H9 (cell line): ENCODE measurements around the gene ADORA3. TPM values are rescaled to one million over a fixed set of nuclear protein-coding genes. Genes with fewer than 3 reads are reported as not detected.

Source experiments
- DNase-seq: peaks from one replicate; pipeline ENCODE4 v3.0.0-alpha.2; 2017
- H2AFZ ChIP-seq: one replicate; pipeline ENCODE4 v1.6.1; 2013; ENCODE audit warnings: mild to moderate bottlenecking, low read length, control low read depth, moderate library complexity
- H2AK5ac ChIP-seq: 2 replicates; pipeline ENCODE4 v1.6.1; 2013; ENCODE audit warnings: low read length, control low read depth, mixed read lengths; ENCODE audit not compliant: insufficient read length
- H2BK120ac ChIP-seq: one replicate; pipeline ENCODE4 v1.6.1; 2013; ENCODE audit warnings: low read depth, mild to moderate bottlenecking, low read length, control low read depth, inconsistent platforms; ENCODE audit not compliant: poor library complexity, severe bottlenecking
- H2BK12ac ChIP-seq: 2 replicates; pipeline ENCODE4 v1.6.1; 2013; ENCODE audit warnings: low read length, control low read depth, mixed read lengths, low read depth; ENCODE audit not compliant: insufficient read length
- H2BK15ac ChIP-seq: 2 replicates; pipeline ENCODE4 v1.6.1; 2013; ENCODE audit warnings: low read depth, low read length, control low read depth
- H2BK20ac ChIP-seq: one replicate; pipeline ENCODE4 v1.6.1; 2013; ENCODE audit warnings: low read depth, mild to moderate bottlenecking, low read length, control low read depth, inconsistent platforms; ENCODE audit not compliant: poor library complexity, severe bottlenecking
- H2BK5ac ChIP-seq: 2 replicates; pipeline ENCODE4 v1.6.1; 2013; ENCODE audit warnings: low read length, control low read depth, mixed read lengths; ENCODE audit not compliant: insufficient read length
- H3K14ac ChIP-seq: 2 replicates; pipeline ENCODE4 v1.6.1; 2013; ENCODE audit warnings: low read length, control low read depth; ENCODE audit not compliant: insufficient read depth
- H3K18ac ChIP-seq: 2 replicates; pipeline ENCODE4 v1.6.1; 2013; ENCODE audit warnings: low read depth, mild to moderate bottlenecking, mixed read lengths, low read length, control low read depth; ENCODE audit not compliant: insufficient read length
- H3K23ac ChIP-seq: 2 replicates; pipeline ENCODE4 v1.6.1; 2013; ENCODE audit warnings: low read length, control low read depth, mixed read lengths, low read depth; ENCODE audit not compliant: insufficient read length
- H3K23me2 ChIP-seq: 2 replicates; pipeline ENCODE4 v1.6.1; 2013; ENCODE audit warnings: low read depth, mild to moderate bottlenecking, mixed read lengths, low read length, control low read depth; ENCODE audit not compliant: insufficient read length, poor library complexity, severe bottlenecking
- H3K27ac ChIP-seq: 2 replicates; pipeline ENCODE4 v1.5.1; 2013; ENCODE audit warnings: low read length, control low read depth, mixed read lengths, low read depth; ENCODE audit not compliant: insufficient read length
- H3K27me3 ChIP-seq: 2 replicates; pipeline ENCODE4 v1.6.1; 2013; ENCODE audit warnings: low read length, control low read depth, inconsistent platforms; ENCODE audit not compliant: insufficient read depth
- H3K4ac ChIP-seq: 2 replicates; pipeline ENCODE4 v1.6.1; 2013; ENCODE audit warnings: low read depth, mild to moderate bottlenecking, control low read depth, inconsistent platforms, low read length, moderate library complexity
- H3K4me1 ChIP-seq: 2 replicates; pipeline ENCODE4 v1.6.1; 2013; ENCODE audit warnings: low read length, control low read depth, inconsistent platforms; ENCODE audit not compliant: insufficient read depth
- H3K4me2 ChIP-seq: 2 replicates; pipeline ENCODE4 v1.6.1; 2013; ENCODE audit warnings: low read length, control low read depth, mixed read lengths; ENCODE audit not compliant: insufficient read length, insufficient read depth
- H3K56ac ChIP-seq: 2 replicates; pipeline ENCODE4 v1.6.1; 2013; ENCODE audit warnings: low read depth, mild to moderate bottlenecking, mixed read lengths, low read length, control low read depth; ENCODE audit not compliant: insufficient read length
- H3K79me1 ChIP-seq: 2 replicates; pipeline ENCODE4 v1.6.1; 2013; ENCODE audit warnings: low read depth, mild to moderate bottlenecking, moderate library complexity, low read length, control low read depth, inconsistent platforms; ENCODE audit not compliant: insufficient read depth, poor library complexity, severe bottlenecking
- H3K79me2 ChIP-seq: 2 replicates; pipeline ENCODE4 v1.6.1; 2013; ENCODE audit warnings: low read length, control low read depth, inconsistent platforms; ENCODE audit not compliant: insufficient read depth
- H3K9ac ChIP-seq: 2 replicates; pipeline ENCODE4 v1.6.1; 2013; ENCODE audit warnings: low read length, control low read depth, mixed read lengths; ENCODE audit not compliant: insufficient read length; ENCODE audit errors: extremely low read depth
- H3K9me3 ChIP-seq: one replicate; pipeline ENCODE4 v1.6.1; 2013; ENCODE audit warnings: low read depth, low read length, inconsistent platforms; ENCODE audit not compliant: control insufficient read depth
- H3T11ph ChIP-seq: one replicate; pipeline ENCODE4 v1.6.1; 2013; ENCODE audit warnings: mild to moderate bottlenecking, low read length, control low read depth, inconsistent platforms
- H4K20me1 ChIP-seq: one replicate; pipeline ENCODE4 v1.6.1; 2013; ENCODE audit not compliant: control insufficient read depth, insufficient read length, insufficient read depth
- H4K5ac ChIP-seq: 2 replicates; pipeline ENCODE4 v1.6.1; 2013; ENCODE audit warnings: low read depth, mild to moderate bottlenecking, mixed read lengths, low read length, control low read depth; ENCODE audit not compliant: insufficient read length
- H4K8ac ChIP-seq: replicated peaks from 2 replicates; pipeline ENCODE4 v1.6.1; 2013; ENCODE audit warnings: low read length, control low read depth, mixed read lengths, low read depth; ENCODE audit not compliant: insufficient read length
- H4K91ac ChIP-seq: 2 replicates; pipeline ENCODE4 v1.6.1; 2013; ENCODE audit warnings: low read depth, mild to moderate bottlenecking, moderate library complexity, mixed read lengths, low read length, control low read depth; ENCODE audit not compliant: insufficient read length
- H3K27ac Mint-ChIP-seq, 3 experiments: 2 replicates in 2 of 3; 3 replicates in 1 of 3; pipeline ENCODE4 v1.8.0; 2020 to 2021; ENCODE audit warnings: mixed read lengths in 3 of 3, mild to moderate bottlenecking in 1 of 3, moderate library complexity in 1 of 3
- H3K27me3 Mint-ChIP-seq: 2 replicates; pipeline ENCODE4 v1.8.0; 2021; ENCODE audit warnings: low read depth, mild to moderate bottlenecking, moderate library complexity, mixed read lengths
- H3K36me3 Mint-ChIP-seq, 3 experiments: 2 replicates in 2 of 3; 3 replicates in 1 of 3; pipeline ENCODE4 v1.8.0; 2020 to 2021; ENCODE audit warnings: low read depth in 3 of 3, mixed read lengths in 3 of 3; ENCODE audit not compliant: insufficient read depth in 1 of 3
- H3K4me1 Mint-ChIP-seq, 2 experiments: 2 replicates each; pipeline ENCODE4 v1.8.0; 2020; ENCODE audit warnings: mixed read lengths in 2 of 2
- H3K4me3 Mint-ChIP-seq, 2 experiments: 2 replicates in 1 of 2; 3 replicates in 1 of 2; pipeline ENCODE4 v1.8.0; 2020 to 2021; ENCODE audit warnings: mild to moderate bottlenecking in 2 of 2, mixed read lengths in 2 of 2, moderate library complexity in 1 of 2
- H3K9me3 Mint-ChIP-seq, 2 experiments: 2 replicates in 1 of 2; 3 replicates in 1 of 2; pipeline ENCODE4 v1.8.0; 2020; ENCODE audit warnings: mild to moderate bottlenecking in 2 of 2, mixed read lengths in 2 of 2, moderate library complexity in 1 of 2
- WGBS: extraction: QIAGEN DNeasy Blood & Tissue Kit; methylation state at CpG from one replicate; pipeline ENCODE4 v1.1.7; 2013; ENCODE audit warnings: missing lambda C conversion rate, low lambda C conversion rate, mixed read lengths; ENCODE audit not compliant: insufficient read length; ENCODE audit errors: extremely low coverage; 5-methylcytosine and 5-hydroxymethylcytosine counted together
- total RNA-seq: library from RNA; stranded (reverse); gene quantifications from 2 replicates; pipeline ENCODE4 v1.2.1, GENCODE V29; 2021
- TF ChIP-seq, protein P1 (sequence below): fragments of 200-600 bp; sonication (generic); conservative IDR thresholded peaks from 3 replicates; pipeline ENCODE4 v1.8.0; 2021; ENCODE audit warnings: antibody characterized with exemption, mild to moderate bottlenecking

The ADORA3 gene
- total RNA-seq, 1 experiment from 2014 or later, result not detected

DNA sequence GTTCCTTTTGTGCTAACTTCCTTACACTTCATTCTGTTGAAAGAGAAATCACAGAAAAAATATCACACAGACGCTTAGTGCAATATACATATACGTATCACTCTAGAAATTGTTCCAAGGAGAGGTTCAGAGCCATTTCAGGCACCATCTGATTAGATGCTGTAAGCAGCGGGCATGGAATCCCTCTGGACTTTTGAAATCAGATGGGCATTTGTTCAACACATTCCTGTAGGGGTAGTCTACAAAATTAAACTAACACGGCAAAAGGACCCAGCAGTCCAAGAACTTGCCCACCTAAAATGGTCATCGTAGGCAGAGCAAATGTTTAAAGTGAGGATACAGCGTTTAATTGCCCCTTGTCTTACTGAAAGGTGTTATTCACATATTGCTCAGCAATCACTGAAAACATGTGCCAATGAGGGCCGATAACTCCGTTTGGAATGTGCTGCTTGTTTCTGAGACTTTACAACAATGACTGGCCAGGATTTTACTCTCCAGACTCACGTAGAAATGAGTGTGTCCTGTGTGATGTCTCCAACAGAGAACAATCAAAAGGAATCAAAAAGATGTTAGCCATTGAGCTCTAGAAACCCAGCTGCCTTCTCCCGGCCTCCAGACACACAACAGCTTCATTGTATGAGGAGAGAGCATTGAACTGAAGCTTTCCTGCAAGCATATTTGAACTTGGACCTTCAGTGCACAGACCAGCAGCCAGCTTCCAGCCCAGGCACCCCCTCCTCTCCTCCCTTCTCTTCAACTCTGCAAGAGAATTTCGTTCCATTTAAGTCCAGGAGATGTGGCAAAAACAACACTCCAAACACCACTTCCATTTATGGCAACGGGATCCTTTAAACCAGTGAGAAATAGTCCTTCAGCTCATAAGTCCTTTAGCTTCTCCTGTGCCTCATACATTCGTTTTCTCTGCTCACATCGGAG is 32.1 kb upstream of the ADORA3 start:
- H3K27ac Mint-ChIP-seq, result no peak overlapping the region

More for the DNA sequence above, 32.1 kb upstream of the ADORA3 start:
- Histone ChIP-seq H4K20me1 (no peaks in the 10 kb centered on the region), H3K23me2 (no peaks in the 10 kb centered on the region), H3K27ac (no peak overlapping the region), H4K91ac (no peak overlapping the region), H3K79me2 (no peaks in the 10 kb centered on the region), H3K27me3 (no peaks in the 10 kb centered on the region), H3K4me2 (no peak overlapping the region), H2BK120ac (no peak overlapping the region), H3K56ac (no peak overlapping the region), H3K9ac (no peak overlapping the region), H2BK5ac (no peak overlapping the region), H2BK15ac (no peak overlapping the region), H2AK5ac (no peak overlapping the region), H3K4ac (no peak overlapping the region), H3T11ph (no peak overlapping the region), H2AFZ (no peak overlapping the region), H2BK20ac (no peak overlapping the region), H3K79me1 (no peaks in the 10 kb centered on the region), H3K23ac (no peak overlapping the region), H3K18ac (no peak overlapping the region), H3K9me3 (no peaks in the 10 kb centered on the region), H3K4me1 (peaks cover under 1% of the 10 kb centered on the region), H4K8ac (no peak overlapping the region), H3K14ac (no peak overlapping the region), H2BK12ac (no peak overlapping the region), H4K5ac (no peak overlapping the region)
- Mint-ChIP-seq H3K27me3 (peaks cover 5% of the 10 kb centered on the region), H3K4me3 (no peak overlapping the region), H3K36me3 (peaks cover 4 to 8% (median 4%) of the 10 kb centered on the region in 3 experiments), H3K9me3 (peaks cover 7% of the 10 kb centered on the region in 2 experiments), H3K4me1 (peaks cover 9 to 20% of the 10 kb centered on the region in 2 experiments)
- DNase-seq, result no peak
- TF ChIP-seq, protein P1, sequence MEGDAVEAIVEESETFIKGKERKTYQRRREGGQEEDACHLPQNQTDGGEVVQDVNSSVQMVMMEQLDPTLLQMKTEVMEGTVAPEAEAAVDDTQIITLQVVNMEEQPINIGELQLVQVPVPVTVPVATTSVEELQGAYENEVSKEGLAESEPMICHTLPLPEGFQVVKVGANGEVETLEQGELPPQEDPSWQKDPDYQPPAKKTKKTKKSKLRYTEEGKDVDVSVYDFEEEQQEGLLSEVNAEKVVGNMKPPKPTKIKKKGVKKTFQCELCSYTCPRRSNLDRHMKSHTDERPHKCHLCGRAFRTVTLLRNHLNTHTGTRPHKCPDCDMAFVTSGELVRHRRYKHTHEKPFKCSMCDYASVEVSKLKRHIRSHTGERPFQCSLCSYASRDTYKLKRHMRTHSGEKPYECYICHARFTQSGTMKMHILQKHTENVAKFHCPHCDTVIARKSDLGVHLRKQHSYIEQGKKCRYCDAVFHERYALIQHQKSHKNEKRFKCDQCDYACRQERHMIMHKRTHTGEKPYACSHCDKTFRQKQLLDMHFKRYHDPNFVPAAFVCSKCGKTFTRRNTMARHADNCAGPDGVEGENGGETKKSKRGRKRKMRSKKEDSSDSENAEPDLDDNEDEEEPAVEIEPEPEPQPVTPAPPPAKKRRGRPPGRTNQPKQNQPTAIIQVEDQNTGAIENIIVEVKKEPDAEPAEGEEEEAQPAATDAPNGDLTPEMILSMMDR, result no peak
- WGBS, result no CpG with 5 or more reads among the region's 14 CpGs
